CD4-positive, alpha-beta memory T cell (primary cell): ENCODE data around the gene GCDH. TPM values are rescaled to one million over a fixed set of nuclear protein-coding genes. Genes with fewer than 3 reads are reported as not detected.
"Not testable (repeated sequence)": the region's sequence is repeated elsewhere in the genome, so short reads cannot be mapped to it uniquely, and the experiment has no call there.

Source experiments
- CTCF ChIA-PET: fragments of 350-600 bp; sonication (Branson Sonifier 250); formaldehyde crosslinking; loops from one replicate; lab custom pipeline; 2021; ENCODE audit warnings: inconsistent platforms; ENCODE audit not compliant: partially characterized antibody; lab: Charles Lee
- POLR2A ChIA-PET: fragments of 350-600 bp; sonication (Branson Sonifier 250); formaldehyde crosslinking; loops from one replicate; lab custom pipeline; 2021; ENCODE audit not compliant: partially characterized antibody; lab: Charles Lee
- DNase-seq, 5 donors: peaks; one replicate each; pipeline versions ENCODE4 v3.0.0 to v3.0.0-alpha.2; 2020 to 2022; ENCODE audit warnings: mixed read lengths in 1 of 5
- H3K27ac ChIP-seq: one replicate; pipeline ENCODE4 v1.7.0; 2013; ENCODE audit warnings: low read depth, low read length
- H3K27me3 ChIP-seq: 2 replicates; pipeline ENCODE4 v1.7.0; 2013; ENCODE audit warnings: mild to moderate bottlenecking, low read length, moderate library complexity; ENCODE audit not compliant: insufficient read depth
- H3K36me3 ChIP-seq: 2 replicates; pipeline ENCODE4 v1.7.0; 2013; ENCODE audit warnings: mild to moderate bottlenecking, low read length, moderate library complexity; ENCODE audit not compliant: insufficient read depth
- H3K4me1 ChIP-seq: 2 replicates; pipeline ENCODE4 v1.7.0; 2013; ENCODE audit warnings: mild to moderate bottlenecking, low read length, moderate library complexity; ENCODE audit not compliant: insufficient read depth
- H3K4me3 ChIP-seq, 2 donors: one replicate each; pipeline ENCODE4 v1.7.0; 2013; ENCODE audit warnings: low read length in 2 of 2, mild to moderate bottlenecking in 1 of 2
- H3K9me3 ChIP-seq, 2 donors: one replicate each; pipeline ENCODE4 v1.7.0; 2013; ENCODE audit warnings: low read length in 2 of 2, control low read depth in 1 of 2; ENCODE audit not compliant: control insufficient read depth in 1 of 2
- H3K27ac Mint-ChIP-seq, 7 donors: one replicate each; pipeline ENCODE4 v1.8.0; 2020 to 2021; ENCODE audit warnings: mixed read lengths in 7 of 7, mild to moderate bottlenecking in 6 of 7, inconsistent platforms in 3 of 7, moderate library complexity in 3 of 7
- H3K27me3 Mint-ChIP-seq, 2 donors: one replicate each; pipeline ENCODE4 v1.8.0; 2020 to 2021; ENCODE audit warnings: mixed read lengths in 2 of 2
- H3K36me3 Mint-ChIP-seq, 2 donors: one replicate each; pipeline ENCODE4 v1.8.0; 2020 to 2021; ENCODE audit warnings: mixed read lengths in 2 of 2, inconsistent platforms in 1 of 2, mild to moderate bottlenecking in 1 of 2
- H3K4me1 Mint-ChIP-seq, 4 donors: one replicate each; pipeline ENCODE4 v1.8.0; 2020 to 2021; ENCODE audit warnings: mixed read lengths in 4 of 4, mild to moderate bottlenecking in 1 of 4
- H3K4me3 Mint-ChIP-seq, 8 donors: one replicate each; pipeline ENCODE4 v1.8.0; 2020 to 2021; ENCODE audit warnings: mixed read lengths in 8 of 8, mild to moderate bottlenecking in 7 of 8, moderate library complexity in 6 of 8, inconsistent platforms in 3 of 8
- H3K9me3 Mint-ChIP-seq, 8 donors: one replicate each; pipeline ENCODE4 v1.8.0; 2020 to 2021; ENCODE audit warnings: mixed read lengths in 8 of 8, mild to moderate bottlenecking in 5 of 8, inconsistent platforms in 3 of 8, moderate library complexity in 1 of 8
- intact Hi-C: fragments of 100-400 bp; cut with micrococcal nuclease; formaldehyde crosslinking; loops from one replicate; pipeline ENCODE4 v1.15.1; 2023
- polyA plus RNA-seq, 2 donors: library from polyadenylated mRNA; unstranded; fragments of 300-500 nt; fragmentation: Illumina TruSeq; gene quantifications; one replicate each; pipeline ENCODE4 v1.2.3, GENCODE V29; 2021
- total RNA-seq, 2 experiments: library from RNA; stranded (reverse); gene quantifications; one replicate each; pipeline ENCODE4 v1.2.3, GENCODE V29; 2021

GCDH gene
- total RNA-seq (10 to 100 TPM; 63.9 to 66.1 TPM), polyA plus RNA-seq (10 to 100 TPM; 16.5 to 27.4 TPM)

DNA sequence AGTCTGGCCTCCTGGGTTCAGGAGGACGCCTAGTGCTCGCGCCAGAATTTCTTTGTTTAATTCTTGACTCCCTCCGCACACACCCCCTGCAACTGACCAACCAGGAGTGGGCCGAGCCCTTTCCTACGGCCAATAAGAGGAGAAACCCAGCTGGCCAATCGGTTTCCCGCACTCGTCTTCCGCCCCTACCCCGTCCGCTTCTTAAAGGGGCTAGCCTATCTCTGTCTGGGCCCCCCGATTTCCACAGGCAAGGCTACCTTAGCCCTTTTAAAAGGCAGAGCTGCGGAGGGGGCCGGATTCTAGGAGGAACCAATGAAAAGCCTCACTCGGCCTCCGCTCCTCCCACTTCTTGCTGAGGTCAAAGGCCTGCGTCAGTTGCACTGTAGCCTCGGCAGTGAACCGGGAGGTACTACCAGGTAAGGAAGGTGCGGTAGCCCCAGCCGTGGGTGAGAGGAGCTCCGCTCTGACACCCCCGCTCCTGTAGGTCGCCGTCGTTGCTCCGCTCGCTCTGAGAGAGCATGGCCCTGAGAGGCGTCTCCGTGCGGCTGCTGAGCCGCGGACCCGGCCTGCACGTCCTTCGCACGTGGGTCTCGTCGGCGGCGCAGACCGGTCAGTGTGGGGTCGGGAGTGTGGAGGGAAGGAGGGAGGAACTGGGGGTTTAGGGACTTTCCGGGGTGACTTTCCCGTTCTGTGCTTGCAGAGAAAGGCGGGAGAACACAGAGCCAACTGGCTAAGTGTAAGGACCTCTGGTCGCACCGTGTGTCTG, at the start of gene GCDH:
TSS of gene GCDH (plus strand) at position 374 of the 766 bp plus-strand sequence. CDS start at position 519, 145 bp downstream.
- no peaks in the 10 kb centered on the region for H3K27me3 ChIP-seq
- peak; percentile 96 to 99 (median 97) for DNase-seq
- Mint-ChIP-seq H3K27me3 (no peaks in the 10 kb centered on the region), H3K36me3 (peaks cover 15 to 24% of the 10 kb centered on the region in 2 donors), H3K4me1 (peaks cover 14 to 37% (median 25%) of the 10 kb centered on the region in 4 donors), H3K27ac (peak within 1 kb of the TSS; percentile 93 to 99 (median 97)), H3K4me3 (peak within 1 kb of the TSS; percentile 97 to 99 (median 99)), H3K9me3 (peaks cover 0 to 4% (median 0%) of the 10 kb centered on the region in 8 donors)
- H3K27ac ChIP-seq: peak within 1 kb of the TSS; percentile 69
- CTCF ChIA-PET: interaction anchor here (0.9 to 2.3 kb wide), 10 partner anchors 9 to 304 kb away, joined by 3 to 29 read pairs (median 4); partner anchors contain the start of genes DNASE2, FARSA and RNASEH2A
- peak within 1 kb of the TSS; percentile 84 to 88 for H3K4me3 ChIP-seq
- peaks cover 4% of the 10 kb centered on the region for H3K36me3 ChIP-seq
- POLR2A ChIA-PET: interaction anchor here (0.7 to 5.0 kb wide), 34 partner anchors 10 to 897 kb away, joined by 3 to 49 read pairs (median 4); partner anchors contain the start of genes CALR, DNASE2, FARSA and GADD45GIP1
- H3K4me1 ChIP-seq: peaks cover 22% of the 10 kb centered on the region
- H3K9me3 ChIP-seq: no peaks in the 10 kb centered on the region
- intact Hi-C loops: loop anchor here (1.0 kb wide), 4 partner anchors 10 to 74 kb away; partner anchors contain the start of genes CALR, DNASE2 and SYCE2

DNA sequence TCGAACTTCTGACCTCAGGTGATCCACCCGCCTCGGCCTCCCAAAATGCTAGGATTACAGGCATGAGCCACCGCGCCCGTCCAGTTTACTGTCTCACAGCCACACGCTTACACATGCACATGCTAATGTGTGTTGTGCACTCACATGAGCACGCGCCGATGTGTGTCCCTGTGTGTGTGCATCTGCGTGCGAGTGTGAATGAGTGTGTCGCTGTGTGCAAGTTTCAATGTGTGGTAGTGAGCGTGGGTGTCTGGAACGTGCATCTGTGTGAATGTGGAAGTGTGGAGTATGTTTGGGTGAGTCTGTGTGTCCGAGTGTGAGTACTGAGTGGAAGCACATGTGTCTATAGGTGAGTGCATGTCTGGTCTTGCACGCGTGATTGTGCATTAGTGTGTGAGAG, 48.4 kb upstream of the GCDH start:
- ChIA-PET POLR2A (no interaction called here), CTCF (no interaction called here)
- peaks cover 33% of the 10 kb centered on the region for H3K4me1 ChIP-seq
- H3K27ac ChIP-seq: no peak overlapping the region
- H3K36me3 Mint-ChIP-seq: peaks cover 0 to 3% of the 10 kb centered on the region in 2 donors
- no peak overlapping the region for H3K4me3 Mint-ChIP-seq
- H3K4me3 ChIP-seq: no peak overlapping the region
- no peaks in the 10 kb centered on the region for H3K36me3 ChIP-seq
- H3K4me1 Mint-ChIP-seq: peaks cover 18 to 34% (median 22%) of the 10 kb centered on the region in 4 donors
- peaks cover 52 to 53% of the 10 kb centered on the region in 2 donors for H3K27me3 Mint-ChIP-seq
- H3K27ac Mint-ChIP-seq: no peak overlapping the region
- DNase-seq: no peak
- H3K9me3 Mint-ChIP-seq: peaks cover 0 to 4% (median under 1%) of the 10 kb centered on the region in 8 donors
- intact Hi-C loops: no loop called here
- no peaks in the 10 kb centered on the region for H3K9me3 ChIP-seq
- H3K27me3 ChIP-seq: peaks cover 43% of the 10 kb centered on the region

DNA sequence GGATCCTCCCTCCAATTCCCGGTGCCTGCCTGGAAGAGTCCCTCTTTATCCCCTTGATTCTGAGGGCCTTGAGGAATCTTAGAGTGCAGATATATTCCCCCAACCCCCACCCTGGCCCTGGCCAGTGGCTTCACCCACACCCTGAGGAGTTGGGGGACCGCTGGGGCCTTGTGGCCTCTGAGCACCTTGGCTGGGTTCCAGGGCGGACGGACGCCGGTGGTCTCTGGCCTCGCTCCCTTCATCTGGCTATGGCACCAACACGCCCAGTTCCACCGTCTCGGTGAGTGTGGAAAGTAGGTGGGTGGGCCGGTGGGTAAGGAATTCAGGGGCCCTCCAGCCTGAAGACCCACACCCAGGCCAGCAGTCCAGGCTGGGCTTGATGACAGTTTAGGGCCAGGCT, 47.6 kb upstream of the GCDH start:
- peaks cover 18 to 29% (median 20%) of the 10 kb centered on the region in 4 donors for H3K4me1 Mint-ChIP-seq
- Histone ChIP-seq H3K4me1 (peaks cover 33% of the 10 kb centered on the region), H3K4me3 (no peak overlapping the region), H3K27me3 (peaks cover 36% of the 10 kb centered on the region), H3K9me3 (no peaks in the 10 kb centered on the region), H3K36me3 (no peaks in the 10 kb centered on the region), H3K27ac (no peak overlapping the region)
- ChIA-PET CTCF (no interaction called here), POLR2A (no interaction called here)
- no peak overlapping the region for H3K27ac Mint-ChIP-seq
- peaks cover 0 to 3% of the 10 kb centered on the region in 2 donors for H3K36me3 Mint-ChIP-seq
- peaks cover 0 to 4% (median under 1%) of the 10 kb centered on the region in 8 donors for H3K9me3 Mint-ChIP-seq
- no peak for DNase-seq
- intact Hi-C loops: no loop called here
- H3K27me3 Mint-ChIP-seq: peaks cover 48% of the 10 kb centered on the region in 2 donors
- no peak overlapping the region for H3K4me3 Mint-ChIP-seq

DNA sequence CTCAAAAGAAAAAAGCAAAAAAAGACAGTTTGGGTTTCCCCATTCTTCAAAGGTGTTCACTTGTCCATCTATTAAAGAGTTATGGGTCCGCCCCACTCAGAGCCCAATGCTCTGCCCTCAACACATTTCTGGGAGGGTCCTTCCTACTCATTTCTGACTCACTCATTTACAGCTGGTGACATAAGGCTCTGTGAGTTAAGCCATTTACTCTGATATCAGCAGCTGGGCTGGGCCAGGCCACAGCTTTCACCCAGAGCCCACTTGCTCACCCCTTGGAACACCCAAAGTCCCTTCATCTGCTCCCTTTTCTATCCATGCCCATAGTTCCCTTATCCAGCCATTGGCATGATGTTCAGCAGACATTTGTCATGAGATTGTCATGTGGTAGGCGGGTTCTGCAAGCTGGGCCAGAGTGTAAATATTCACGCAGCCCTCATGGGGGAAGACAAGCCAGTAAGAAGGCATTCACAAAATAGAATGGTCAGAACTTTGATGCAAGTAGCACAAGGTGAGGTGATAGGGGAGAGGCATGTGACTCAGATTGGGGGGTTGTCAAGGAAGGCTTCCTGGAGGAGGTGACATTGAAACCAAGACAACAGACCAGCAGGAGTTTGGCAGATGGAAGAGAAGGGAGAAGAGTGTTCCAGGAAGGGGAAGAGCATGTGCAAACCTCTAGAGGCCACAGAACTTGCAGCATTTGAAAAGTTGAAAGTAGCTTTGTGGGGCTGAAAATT, 46.8 kb upstream of the GCDH start:
- CTCF ChIA-PET: interaction anchor here (1.9 to 8.2 kb wide), 2 partner anchors 80 to 87 kb away, joined by 5 to 200 read pairs; no protein-coding TSS in a partner anchor
- Histone ChIP-seq H3K4me1 (peaks cover 25% of the 10 kb centered on the region), H3K9me3 (no peaks in the 10 kb centered on the region), H3K27ac (no peak overlapping the region), H3K27me3 (peaks cover 32% of the 10 kb centered on the region), H3K4me3 (no peak overlapping the region), H3K36me3 (no peaks in the 10 kb centered on the region)
- H3K4me1 Mint-ChIP-seq: peaks cover 17 to 25% (median 18%) of the 10 kb centered on the region in 4 donors
- H3K27ac Mint-ChIP-seq: no peak overlapping the region
- H3K27me3 Mint-ChIP-seq: peaks cover 43 to 46% of the 10 kb centered on the region in 2 donors
- H3K9me3 Mint-ChIP-seq: peaks cover 0 to 4% (median under 1%) of the 10 kb centered on the region in 8 donors
- DNase-seq: no peak
- no peak overlapping the region for H3K4me3 Mint-ChIP-seq
- intact Hi-C loops: no loop called here
- POLR2A ChIA-PET: no interaction called here
- peaks cover 0 to 3% of the 10 kb centered on the region in 2 donors for H3K36me3 Mint-ChIP-seq

DNA sequence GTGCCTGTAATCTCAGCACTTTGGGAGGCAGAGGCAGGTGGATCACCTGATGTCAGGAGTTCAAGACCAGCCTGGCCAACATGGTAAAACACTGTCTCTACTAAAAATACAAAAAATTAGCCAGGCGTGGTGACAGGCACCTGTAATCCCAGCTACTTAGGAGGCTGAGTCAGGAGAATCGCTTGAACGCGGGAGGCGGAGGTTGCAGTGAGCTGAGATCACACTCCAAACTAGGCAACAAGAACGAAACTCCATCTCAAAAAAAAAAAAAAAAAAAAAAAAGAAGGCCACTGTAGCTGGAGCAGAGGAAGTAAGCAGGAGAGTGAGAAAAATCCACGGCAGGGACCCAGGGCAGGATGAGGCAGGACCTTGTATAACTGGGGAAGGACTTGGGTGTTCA, 44.3 kb upstream of the GCDH start:
- not testable (repeated sequence) for H3K36me3 ChIP-seq, H3K27ac Mint-ChIP-seq, H3K27ac ChIP-seq, H3K4me1 Mint-ChIP-seq, H3K36me3 Mint-ChIP-seq, H3K9me3 Mint-ChIP-seq, H3K4me1 ChIP-seq, H3K9me3 ChIP-seq, H3K4me3 ChIP-seq, H3K27me3 ChIP-seq, DNase-seq, H3K4me3 Mint-ChIP-seq
- peaks cover 21 to 24% of the 10 kb centered on the region in 2 donors for H3K27me3 Mint-ChIP-seq
- ChIA-PET CTCF (interaction anchor here (0.6 to 8.2 kb wide), 37 partner anchors 8 to 288 kb away, joined by 3 to 200 read pairs (median 7); partner anchors contain the start of genes DNASE2, FARSA, RNASEH2A and THSD8), POLR2A (interaction anchor here (0.7 to 1.3 kb wide), 2 partner anchors 32 to 81 kb away, joined by 3 to 4 read pairs; no protein-coding TSS in a partner anchor)
- intact Hi-C loops: loop anchor here (1.0 to 5.0 kb wide), 4 partner anchors 49 to 129 kb away; no protein-coding TSS in a partner anchor

DNA sequence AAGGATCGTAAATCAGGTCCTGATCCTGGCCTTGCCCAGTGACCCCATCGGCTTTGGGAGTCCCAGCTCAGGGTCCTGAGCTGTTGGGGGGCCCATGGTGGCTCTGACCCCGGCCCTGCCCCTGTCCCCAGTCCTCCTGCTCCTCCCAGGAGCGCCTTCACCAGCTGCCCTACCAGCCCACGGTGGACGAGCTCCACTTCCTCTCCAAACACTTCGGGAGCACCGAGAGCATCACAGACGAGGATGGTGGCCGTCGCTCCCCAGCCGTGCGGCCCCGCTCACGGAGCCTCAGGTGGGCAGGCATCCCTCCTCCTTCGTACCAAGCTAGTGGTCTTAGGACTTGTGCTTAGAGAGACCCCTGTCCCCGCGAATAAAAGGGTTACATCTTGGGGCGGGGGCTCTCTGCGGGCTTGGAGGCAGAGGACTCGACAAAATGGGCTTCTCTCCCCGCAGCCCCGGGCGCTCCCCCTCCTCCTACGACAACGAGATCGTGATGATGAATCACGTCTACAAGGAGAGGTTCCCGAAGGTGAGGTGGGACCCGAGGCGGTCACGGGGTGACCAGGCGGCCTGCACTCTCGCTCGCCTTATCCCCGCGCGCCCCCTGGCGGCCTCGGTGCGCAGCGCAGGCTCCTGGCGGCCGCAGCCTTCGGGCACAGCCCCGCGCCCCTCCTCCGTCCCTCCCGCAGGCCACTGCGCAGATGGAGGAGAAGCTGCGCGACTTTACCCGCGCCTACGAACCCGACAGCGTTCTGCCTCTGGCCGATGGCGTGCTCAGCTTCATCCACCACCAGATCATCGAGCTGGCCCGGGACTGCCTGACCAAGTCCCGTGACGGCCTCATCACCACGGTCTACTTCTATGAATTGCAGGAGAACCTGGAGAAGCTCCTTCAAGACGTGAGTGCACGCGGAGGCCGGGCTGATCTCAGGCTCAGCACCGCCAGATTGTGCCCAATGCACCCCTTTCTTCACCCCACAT, 43.5 kb upstream of the GCDH start:
- Histone ChIP-seq H3K36me3 (no peaks in the 10 kb centered on the region), H3K27ac (no peak overlapping the region), H3K27me3 (peaks cover 5% of the 10 kb centered on the region), H3K4me3 (no peak overlapping the region), H3K4me1 (peaks cover 9% of the 10 kb centered on the region), H3K9me3 (no peaks in the 10 kb centered on the region)
- Mint-ChIP-seq H3K9me3 (peaks cover 0 to 1% (median 0%) of the 10 kb centered on the region in 8 donors), H3K36me3 (no peaks in the 10 kb centered on the region), H3K27ac (no peak overlapping the region), H3K4me3 (peak overlapping the region in 3 of 8 donors; percentile 43 to 57 (median 57)), H3K27me3 (peaks cover 17 to 19% of the 10 kb centered on the region in 2 donors), H3K4me1 (peaks cover 0 to 4% (median 0%) of the 10 kb centered on the region in 4 donors)
- intact Hi-C loops: loop anchor here (1.0 to 5.0 kb wide), 4 partner anchors 50 to 130 kb away; no protein-coding TSS in a partner anchor
- CTCF ChIA-PET: interaction anchor here (0.6 to 8.2 kb wide), 57 partner anchors 8 to 1049 kb away, joined by 3 to 200 read pairs (median 5); partner anchors contain the start of genes DNASE2, FARSA, GCDH and GET3
- POLR2A ChIA-PET: interaction anchor here (0.6 to 1.3 kb wide), 7 partner anchors 55 to 354 kb away, joined by 3 to 4 read pairs (median 4); partner anchors contain the start of gene JUNB
- peak; percentile 70 to 80 (median 73) for DNase-seq
